Endothelial cell (in vitro differentiated cells): ENCODE measurements around the gene ZCCHC13. TPM values are rescaled to one million over a fixed set of nuclear protein-coding genes. Genes with fewer than 3 reads are reported as not detected.

Source experiments
- DNase-seq: peaks from one replicate; pipeline ENCODE4 v3.0.0; 2021; ENCODE audit warnings: low spot score
- H3K27ac Mint-ChIP-seq: one replicate; pipeline ENCODE4 v1.8.0; 2021; ENCODE audit warnings: mixed read lengths, inconsistent platforms; ENCODE audit not compliant: unreplicated experiment
- H3K27me3 Mint-ChIP-seq: one replicate; pipeline ENCODE4 v1.8.0; 2021; ENCODE audit warnings: mild to moderate bottlenecking, moderate library complexity, mixed read lengths, inconsistent platforms; ENCODE audit not compliant: unreplicated experiment
- H3K36me3 Mint-ChIP-seq: one replicate; pipeline ENCODE4 v1.8.0; 2021; ENCODE audit warnings: mild to moderate bottlenecking, low read depth, mixed read lengths, inconsistent platforms; ENCODE audit not compliant: unreplicated experiment
- H3K4me1 Mint-ChIP-seq: one replicate; pipeline ENCODE4 v1.8.0; 2021; ENCODE audit warnings: mild to moderate bottlenecking, mixed read lengths, inconsistent platforms; ENCODE audit not compliant: unreplicated experiment
- H3K4me3 Mint-ChIP-seq: one replicate; pipeline ENCODE4 v1.8.0; 2021; ENCODE audit warnings: mild to moderate bottlenecking, mixed read lengths, inconsistent platforms; ENCODE audit not compliant: unreplicated experiment
- H3K9me3 Mint-ChIP-seq: one replicate; pipeline ENCODE4 v1.8.0; 2021; ENCODE audit warnings: mixed read lengths, inconsistent platforms; ENCODE audit not compliant: unreplicated experiment
- CTCF ChIP-seq: fragments of 200-600 bp; sonication (generic); IDR thresholded peaks from one replicate; pipeline ENCODE4 v1.5.0; 2021; ENCODE audit warnings: antibody characterized with exemption; ENCODE audit not compliant: unreplicated experiment
- total RNA-seq: library from RNA; stranded (reverse); fragmentation: NEBNext Ultra II Directional; extraction: Animal tissue kit (Norgen Biotek cat#: 25700); gene quantifications from one replicate; pipeline ENCODE4 v1.2.1, GENCODE V29; 2021; ENCODE audit not compliant: unreplicated experiment

ZCCHC13 gene
- total RNA-seq, 1 donor from 2014 or later: not detected

GRCh38 chrX:74284391-74284952 is 19.5 kb upstream of the ZCCHC13 start:
- no peak overlapping the region for H3K27ac Mint-ChIP-seq
- no peaks in the 10 kb centered on the region for H3K9me3 Mint-ChIP-seq
- no peak for TF ChIP-seq CTCF
- no peak for DNase-seq
- peaks cover 3% of the 10 kb centered on the region for H3K4me1 Mint-ChIP-seq
- no peaks in the 10 kb centered on the region for H3K27me3 Mint-ChIP-seq
- H3K4me3 Mint-ChIP-seq: no peak overlapping the region
- peaks cover 12% of the 10 kb centered on the region for H3K36me3 Mint-ChIP-seq

- no peaks in the 10 kb centered on the region for H3K9me3 Mint-ChIP-seq
- no peak overlapping the region for H3K27ac Mint-ChIP-seq
- peaks cover 4% of the 10 kb centered on the region for H3K4me1 Mint-ChIP-seq
- DNase-seq: no peak
- no peak overlapping the region for H3K4me3 Mint-ChIP-seq
- H3K27me3 Mint-ChIP-seq: peaks cover 6% of the 10 kb centered on the region
- TF ChIP-seq CTCF: no peak
- peaks cover 5% of the 10 kb centered on the region for H3K36me3 Mint-ChIP-seq
Observed at GRCh38 chrX:74286950-74287740, 16.8 kb upstream of the ZCCHC13 start.

- no peak for TF ChIP-seq CTCF
- H3K4me3 Mint-ChIP-seq: peak overlapping the region; percentile 99
- H3K4me1 Mint-ChIP-seq: peaks cover 12% of the 10 kb centered on the region
- no peaks in the 10 kb centered on the region for H3K36me3 Mint-ChIP-seq
- DNase-seq: no peak
- no peaks in the 10 kb centered on the region for H3K9me3 Mint-ChIP-seq
- peaks cover 15% of the 10 kb centered on the region for H3K27me3 Mint-ChIP-seq
- peak overlapping the region; percentile 97 for H3K27ac Mint-ChIP-seq
Observed at GRCh38 chrX:74291577-74291963, 12.4 kb upstream of the ZCCHC13 start.

GRCh38 chrX:74291964-74292807 is 11.8 kb upstream of the ZCCHC13 start:
- Mint-ChIP-seq H3K27me3 (peaks cover 15% of the 10 kb centered on the region), H3K27ac (peak overlapping the region; percentile 97), H3K36me3 (no peaks in the 10 kb centered on the region), H3K4me3 (peak overlapping the region; percentile 99), H3K4me1 (peaks cover 12% of the 10 kb centered on the region), H3K9me3 (no peaks in the 10 kb centered on the region)
- DNase-seq: peak; percentile 71
- no peak for TF ChIP-seq CTCF
